Right lobe of liver (tissue), 4 donors: Measurements from ENCODE around the gene PIGV.

Experiments used
- CTCF ChIP-seq, 4 donors: fragments of 200-600 bp in 3 of 4; fragments of 450-650 bp in 1 of 4; IDR thresholded peaks; one replicate each; pipeline versions ENCODE4 v1.5.1 to v1.8.0; 2016 to 2022; ENCODE audit warnings: antibody characterized with exemption in 4 of 4, mild to moderate bottlenecking in 2 of 4
- POLR2A ChIP-seq: fragments of 450-650 bp; IDR thresholded peaks from one replicate; pipeline ENCODE4 v1.6.1; 2017; ENCODE audit warnings: antibody characterized with exemption, mild to moderate bottlenecking
- donor health status: DM: no; HTN: no; CAD: no.
- donor health status: DM: no; HTN: no; CAD: no.
- donor health status: DM: no; HTN: yes; CAD: no.

GRCh38 chr1:26838474-26839338 lies 51.0 kb downstream of the PIGV start:
- TF ChIP-seq CTCF (IDR thresholded peaks at IDR 0.05), result no peak
- no peak for TF ChIP-seq POLR2A
